NB4 (cell line): ENCODE measurements around the gene MBNL1.

ENCODE experiments used
- DNase-seq: peaks from one replicate; pipeline ENCODE4 v3.0.0; 2010; ENCODE audit warnings: low read depth
- H3K4me3 ChIP-seq: one replicate; pipeline ENCODE4 v1.5.1; 2011; ENCODE audit warnings: mild to moderate bottlenecking, low read depth, low read length, moderate library complexity
- CTCF ChIP-seq: IDR thresholded peaks from one replicate; pipeline ENCODE4 v1.5.1; 2012; ENCODE audit warnings: low read depth, low read length
- MAX ChIP-seq: IDR thresholded peaks from 2 replicates; pipeline ENCODE4 v1.6.1; 2011; ENCODE audit warnings: low read depth, low read length
- MYC ChIP-seq: IDR thresholded peaks from 2 replicates; pipeline ENCODE4 v1.6.1; 2011; ENCODE audit warnings: low read depth, low read length
- POLR2A ChIP-seq: IDR thresholded peaks from 2 replicates; pipeline ENCODE4 v1.6.1; 2011; ENCODE audit warnings: mild to moderate bottlenecking; ENCODE audit not compliant: insufficient read length; ENCODE audit errors: extremely low read depth

Gene MBNL1

GRCh38 chr3:152379415-152380042, 110.8 kb downstream of the MBNL1 start:
- no peak for DNase-seq
- no peak overlapping the region for H3K4me3 ChIP-seq
- TF ChIP-seq CTCF = no peak
- no peak for TF ChIP-seq MAX
- TF ChIP-seq POLR2A = no peak
- no peak for TF ChIP-seq MYC

- H3K4me3 ChIP-seq = no peak overlapping the region
- no peak for DNase-seq
- TF ChIP-seq POLR2A (no peak), CTCF (no peak), MYC (no peak), MAX (no peak)
Measured at GRCh38 chr3:152380043-152380442, 111.3 kb downstream of the MBNL1 start.

- no peak overlapping the region for H3K4me3 ChIP-seq
- no peak for DNase-seq
- TF ChIP-seq POLR2A (no peak), CTCF (no peak), MYC (no peak), MAX (no peak)
Measured at GRCh38 chr3:152381881-152382295, 113.2 kb downstream of the MBNL1 start.

- H3K4me3 ChIP-seq = no peak overlapping the region
- TF ChIP-seq MAX (no peak), MYC (no peak), CTCF (no peak), POLR2A (no peak)
- DNase-seq = no peak
Measured at GRCh38 chr3:152382312-152383135, 113.8 kb downstream of the MBNL1 start.

- no peak overlapping the region for H3K4me3 ChIP-seq
- no peak for DNase-seq
- no peak for TF ChIP-seq MYC
- no peak for TF ChIP-seq POLR2A
- TF ChIP-seq MAX = no peak
- TF ChIP-seq CTCF = no peak
Measured at GRCh38 chr3:152383136-152383606, 114.4 kb downstream of the MBNL1 start.
